Calu3 (cell line): Measurements from ENCODE around the gene ANK2. TPM values are rescaled to one million over a fixed set of nuclear protein-coding genes. Genes with fewer than 3 reads are reported as not detected.

Experiments
- BruUV-seq: library from RNA; stranded (reverse); fragments of 400-500 nt; replicated peaks from 2 replicates; lab custom pipeline; 2021; lab: Mats Ljungman, UMichigan
- CTCF ChIA-PET: fragments of 300-600 bp; sonication (Branson Sonifier 250); formaldehyde crosslinking; loops from one replicate; lab custom pipeline; 2022; ENCODE audit warnings: antibody characterized with exemption; lab: Charles Lee
- DNase-seq: peaks from one replicate; pipeline ENCODE4 v3.0.0; 2022
- H3K27ac Mint-ChIP-seq: one replicate; pipeline ENCODE4 v1.8.0; 2022; ENCODE audit warnings: mixed read lengths; ENCODE audit not compliant: unreplicated experiment
- H3K27me3 Mint-ChIP-seq: one replicate; pipeline ENCODE4 v1.8.0; 2022; ENCODE audit warnings: mixed read lengths; ENCODE audit not compliant: unreplicated experiment
- H3K36me3 Mint-ChIP-seq: one replicate; pipeline ENCODE4 v1.8.0; 2022; ENCODE audit warnings: mild to moderate bottlenecking, moderate library complexity, mixed read lengths; ENCODE audit not compliant: insufficient read depth, unreplicated experiment
- H3K4me1 Mint-ChIP-seq: one replicate; pipeline ENCODE4 v1.8.0; 2022; ENCODE audit warnings: mild to moderate bottlenecking, low read depth, mixed read lengths; ENCODE audit not compliant: unreplicated experiment
- H3K4me3 Mint-ChIP-seq: one replicate; pipeline ENCODE4 v1.8.0; 2022; ENCODE audit warnings: mild to moderate bottlenecking, low read depth, moderate library complexity, mixed read lengths; ENCODE audit not compliant: unreplicated experiment
- H3K9me3 Mint-ChIP-seq: one replicate; pipeline ENCODE4 v1.8.0; 2022; ENCODE audit warnings: low read depth, mixed read lengths; ENCODE audit not compliant: unreplicated experiment
- intact Hi-C: fragments of 100-400 bp; cut with micrococcal nuclease; formaldehyde crosslinking; loops from one replicate; pipeline ENCODE4 v1.10.0; 2022; ENCODE audit not compliant: unreplicated experiment
- total RNA-seq: library from RNA; stranded (reverse); gene quantifications from 2 replicates; pipeline ENCODE4 v1.2.3, GENCODE V29; 2022
- TF ChIP-seq, protein P1 (sequence below): fragments of 200-600 bp; IDR thresholded peaks from one replicate; pipeline ENCODE4 v1.8.0; 2022; ENCODE audit warnings: antibody characterized with exemption; ENCODE audit not compliant: unreplicated experiment

Gene ANK2
- total RNA-seq, 1 experiment from 2014 or later: 4.1 TPM

DNA sequence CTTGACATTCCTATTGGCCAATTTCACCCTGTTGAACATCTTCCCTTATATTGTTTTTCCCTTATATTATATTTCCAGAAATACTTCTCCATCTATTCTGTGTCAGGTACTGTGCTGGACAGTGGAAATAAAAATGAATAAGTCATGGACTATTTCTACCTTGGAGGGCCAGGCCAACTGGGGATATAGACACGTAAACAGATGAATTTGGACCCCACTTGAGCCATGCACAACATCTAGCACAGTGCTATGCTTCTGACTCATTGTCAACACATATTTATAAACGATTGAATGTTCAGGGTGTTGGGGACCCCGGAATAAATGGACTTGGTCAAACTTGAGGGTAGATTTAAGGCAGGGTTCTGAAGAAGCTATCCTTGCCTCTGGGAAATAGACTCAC, 111.1 kb downstream of the ANK2 start:
- CTCF ChIA-PET: no interaction called here
- Mint-ChIP-seq H3K27me3 (no peaks in the 10 kb centered on the region), H3K36me3 (no peaks in the 10 kb centered on the region), H3K9me3 (no peaks in the 10 kb centered on the region), H3K4me3 (no peak overlapping the region), H3K4me1 (no peaks in the 10 kb centered on the region), H3K27ac (no peak overlapping the region)
- TF ChIP-seq, protein P1, sequence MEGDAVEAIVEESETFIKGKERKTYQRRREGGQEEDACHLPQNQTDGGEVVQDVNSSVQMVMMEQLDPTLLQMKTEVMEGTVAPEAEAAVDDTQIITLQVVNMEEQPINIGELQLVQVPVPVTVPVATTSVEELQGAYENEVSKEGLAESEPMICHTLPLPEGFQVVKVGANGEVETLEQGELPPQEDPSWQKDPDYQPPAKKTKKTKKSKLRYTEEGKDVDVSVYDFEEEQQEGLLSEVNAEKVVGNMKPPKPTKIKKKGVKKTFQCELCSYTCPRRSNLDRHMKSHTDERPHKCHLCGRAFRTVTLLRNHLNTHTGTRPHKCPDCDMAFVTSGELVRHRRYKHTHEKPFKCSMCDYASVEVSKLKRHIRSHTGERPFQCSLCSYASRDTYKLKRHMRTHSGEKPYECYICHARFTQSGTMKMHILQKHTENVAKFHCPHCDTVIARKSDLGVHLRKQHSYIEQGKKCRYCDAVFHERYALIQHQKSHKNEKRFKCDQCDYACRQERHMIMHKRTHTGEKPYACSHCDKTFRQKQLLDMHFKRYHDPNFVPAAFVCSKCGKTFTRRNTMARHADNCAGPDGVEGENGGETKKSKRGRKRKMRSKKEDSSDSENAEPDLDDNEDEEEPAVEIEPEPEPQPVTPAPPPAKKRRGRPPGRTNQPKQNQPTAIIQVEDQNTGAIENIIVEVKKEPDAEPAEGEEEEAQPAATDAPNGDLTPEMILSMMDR: no peak
- no peak for DNase-seq
- BruUV-seq: no TSS peak
- intact Hi-C loops: no loop called here

- DNase-seq: no peak
- CTCF ChIA-PET: no interaction called here
- TF ChIP-seq, protein P1: no peak
- no peaks in the 10 kb centered on the region for H3K4me1 Mint-ChIP-seq
- no peak overlapping the region for H3K27ac Mint-ChIP-seq
- H3K36me3 Mint-ChIP-seq: no peaks in the 10 kb centered on the region
- intact Hi-C loops: no loop called here
- no TSS peak for BruUV-seq
- H3K4me3 Mint-ChIP-seq: no peak overlapping the region
- H3K9me3 Mint-ChIP-seq: no peaks in the 10 kb centered on the region
- H3K27me3 Mint-ChIP-seq: no peaks in the 10 kb centered on the region
Observed at GRCh38 chr4:113162089-113162488, 112.6 kb downstream of the ANK2 start.

GRCh38 chr4:113169368-113169767, 119.9 kb downstream of the ANK2 start:
- Mint-ChIP-seq H3K36me3 (no peaks in the 10 kb centered on the region), H3K27me3 (no peaks in the 10 kb centered on the region), H3K4me1 (no peaks in the 10 kb centered on the region), H3K4me3 (no peak overlapping the region), H3K9me3 (no peaks in the 10 kb centered on the region), H3K27ac (no peak overlapping the region)
- no peak for DNase-seq
- CTCF ChIA-PET: no interaction called here
- no TSS peak for BruUV-seq
- intact Hi-C loops: no loop called here
- TF ChIP-seq, protein P1: no peak

GRCh38 chr4:113170115-113170804, 120.8 kb downstream of the ANK2 start:
- intact Hi-C loops: no loop called here
- Mint-ChIP-seq H3K4me1 (no peaks in the 10 kb centered on the region), H3K4me3 (no peak overlapping the region), H3K27ac (no peak overlapping the region), H3K36me3 (no peaks in the 10 kb centered on the region), H3K27me3 (no peaks in the 10 kb centered on the region), H3K9me3 (no peaks in the 10 kb centered on the region)
- CTCF ChIA-PET: no interaction called here
- DNase-seq: no peak
- no TSS peak for BruUV-seq
- TF ChIP-seq, protein P1: no peak
